GM19395 (cell line): Measurements from ENCODE around the gene FURIN.
"Not testable (repeated sequence)": the region's sequence is repeated elsewhere in the genome, so short reads cannot be mapped to it uniquely, and the experiment has no call there.

Source experiments
- ATAC-seq: cut with Tn5 transposase; IDR thresholded peaks from one replicate; pipeline ENCODE4 v1.9.1; 2021; ENCODE audit warnings: mild to moderate bottlenecking, moderate library complexity; ENCODE audit not compliant: unreplicated experiment

Gene FURIN

GRCh38 chr15:90868261-90868689 lies at the start of gene FURIN:
TSS of gene FURIN (plus strand) at chr15:90868588. CDS start at chr15:90875741, 7,153 bp downstream.
- no peak for ATAC-seq

- no peak for ATAC-seq
Observed at GRCh38 chr15:90819390-90819789, 49.0 kb upstream of the FURIN start.

- no peak for ATAC-seq
Observed at GRCh38 chr15:90819850-90820249, 48.5 kb upstream of the FURIN start.

- ATAC-seq: no peak
Observed at GRCh38 chr15:90820481-90820880, 47.9 kb upstream of the FURIN start.

- ATAC-seq: no peak
Observed at GRCh38 chr15:90822204-90822955, 46.0 kb upstream of the FURIN start.

GRCh38 chr15:90823455-90823974 lies 44.9 kb upstream of the FURIN start:
- no peak for ATAC-seq

- ATAC-seq: not testable (repeated sequence)
Observed at GRCh38 chr15:90825115-90825899, 43.1 kb upstream of the FURIN start.

GRCh38 chr15:90826206-90826885 lies 42.0 kb upstream of the FURIN start:
- not testable (repeated sequence) for ATAC-seq

GRCh38 chr15:90826886-90827435 lies 41.4 kb upstream of the FURIN start:
- no peak for ATAC-seq

GRCh38 chr15:90828111-90828510 lies 40.3 kb upstream of the FURIN start:
- ATAC-seq: no peak

- ATAC-seq: no peak
Observed at GRCh38 chr15:90829126-90829525, 39.3 kb upstream of the FURIN start.

GRCh38 chr15:90829942-90830440 lies 38.4 kb upstream of the FURIN start:
- ATAC-seq: peak; percentile 67

- no peak for ATAC-seq
Observed at GRCh38 chr15:90834626-90835025, 33.8 kb upstream of the FURIN start.

GRCh38 chr15:90836296-90836871 lies 32.0 kb upstream of the FURIN start:
- ATAC-seq: no peak

GRCh38 chr15:90837094-90837493 lies 31.3 kb upstream of the FURIN start:
- ATAC-seq: no peak

- ATAC-seq: no peak
Observed at GRCh38 chr15:90838139-90838538, 30.2 kb upstream of the FURIN start.

GRCh38 chr15:90838544-90838943 lies 29.8 kb upstream of the FURIN start:
- no peak for ATAC-seq

GRCh38 chr15:90839187-90840071 lies 29.0 kb upstream of the FURIN start:
- ATAC-seq: peak; percentile 89

GRCh38 chr15:90840157-90840855 lies 28.1 kb upstream of the FURIN start:
- no peak for ATAC-seq
